Hindlimb muscle (tissue), 1 donor: ENCODE results near the gene CCDC167. TPM values are rescaled to one million over a fixed set of nuclear protein-coding genes. Genes with fewer than 3 reads are reported as not detected.
"Not testable (repeated sequence)": the region's sequence is repeated elsewhere in the genome, so short reads cannot be mapped to it uniquely, and the experiment has no call there.

Experiments
- DNase-seq: peaks from one replicate; pipeline ENCODE4 v3.0.0-alpha.2; 2013
- polyA plus RNA-seq: library from polyadenylated mRNA; unstranded; fragments of 120-200 nt; gene quantifications from one replicate; pipeline ENCODE4 v1.2.1, GENCODE V29; 2013; ENCODE audit not compliant: insufficient read length

The CCDC167 gene
- polyA plus RNA-seq, 1 donor = 19.1 TPM

DNA sequence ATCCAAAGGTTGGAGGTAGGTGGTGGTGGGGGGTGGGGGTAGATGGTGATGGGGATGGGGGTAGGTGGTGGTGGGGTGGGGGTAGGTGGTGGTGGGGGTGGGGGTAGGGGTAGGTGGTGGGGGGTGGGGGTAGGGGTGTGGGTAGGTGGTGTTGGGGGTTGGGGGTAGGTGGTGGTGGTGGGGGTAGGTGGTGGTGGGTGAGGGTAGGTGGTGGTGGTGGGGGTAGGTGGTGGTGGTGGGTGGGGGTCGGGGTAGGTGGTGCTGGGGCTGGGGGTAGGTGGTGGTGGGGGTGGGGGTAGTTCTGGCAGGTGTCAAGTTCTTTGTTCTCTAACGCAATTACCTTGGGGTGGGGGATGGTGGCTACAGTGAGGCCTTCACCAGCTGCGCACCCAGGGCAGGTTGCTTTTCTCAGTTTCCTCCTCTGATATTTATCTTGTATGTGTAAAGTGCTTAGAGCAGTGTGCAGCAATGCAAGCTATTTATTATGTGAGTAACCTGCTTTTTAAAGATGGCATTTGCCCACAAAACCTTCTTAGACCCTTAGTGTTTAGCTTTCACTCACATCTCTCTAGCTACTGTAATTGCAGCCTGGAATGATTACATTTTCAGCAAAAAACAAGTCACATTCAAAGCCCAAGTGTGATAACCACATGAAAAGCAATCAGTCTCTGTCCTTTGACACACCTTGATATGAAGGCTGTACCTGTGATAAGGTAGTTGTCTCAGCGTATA is 8.2 kb upstream of the CCDC167 start:
- DNase-seq = no peak

- DNase-seq = no peak
These were observed 7.4 kb upstream of the CCDC167 start for GRCh38 chr6:37507077-37507476.

DNA sequence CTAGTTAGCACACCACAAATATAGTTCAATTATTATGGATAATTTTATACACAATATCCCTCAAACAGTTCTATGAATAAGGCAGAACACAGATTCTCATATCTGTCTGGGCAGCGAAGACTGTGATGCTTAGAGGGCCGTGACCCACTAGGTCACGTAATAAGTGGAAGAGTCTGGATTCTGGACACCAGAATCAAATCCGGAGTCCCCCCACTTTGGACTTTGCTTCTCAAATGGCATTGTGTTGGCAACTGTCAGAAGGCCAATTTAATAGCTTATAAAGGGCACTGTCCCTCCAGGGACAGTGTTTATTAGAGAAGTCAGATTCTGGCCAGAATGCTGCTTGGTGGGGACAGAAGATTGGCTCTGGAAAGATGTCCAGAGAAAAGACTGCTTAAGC is 6.8 kb upstream of the CCDC167 start:
- no peak for DNase-seq

DNA sequence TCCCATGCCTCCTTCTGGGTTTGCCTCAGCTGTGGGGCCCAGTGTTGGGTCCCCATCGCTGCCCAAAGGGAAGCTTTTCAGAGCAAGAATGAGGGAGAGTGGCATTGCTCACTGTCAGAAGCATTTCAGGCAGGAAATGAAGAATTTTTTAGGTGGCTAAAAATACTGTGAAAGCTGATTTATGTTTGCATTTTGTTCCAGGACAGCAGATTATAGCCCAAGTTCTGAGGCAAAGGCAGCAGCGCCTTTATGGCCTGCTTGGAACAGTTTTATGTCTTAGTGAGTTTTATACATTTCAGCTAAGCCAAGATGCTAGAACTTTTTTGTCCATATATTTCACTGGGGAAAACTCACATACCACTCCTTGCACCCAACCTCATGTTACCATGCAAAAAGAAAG is 4.3 kb upstream of the CCDC167 start:
- DNase-seq = no peak

GRCh38 chr6:37503309-37503965 is 3.7 kb upstream of the CCDC167 start:
- no peak for DNase-seq

DNA sequence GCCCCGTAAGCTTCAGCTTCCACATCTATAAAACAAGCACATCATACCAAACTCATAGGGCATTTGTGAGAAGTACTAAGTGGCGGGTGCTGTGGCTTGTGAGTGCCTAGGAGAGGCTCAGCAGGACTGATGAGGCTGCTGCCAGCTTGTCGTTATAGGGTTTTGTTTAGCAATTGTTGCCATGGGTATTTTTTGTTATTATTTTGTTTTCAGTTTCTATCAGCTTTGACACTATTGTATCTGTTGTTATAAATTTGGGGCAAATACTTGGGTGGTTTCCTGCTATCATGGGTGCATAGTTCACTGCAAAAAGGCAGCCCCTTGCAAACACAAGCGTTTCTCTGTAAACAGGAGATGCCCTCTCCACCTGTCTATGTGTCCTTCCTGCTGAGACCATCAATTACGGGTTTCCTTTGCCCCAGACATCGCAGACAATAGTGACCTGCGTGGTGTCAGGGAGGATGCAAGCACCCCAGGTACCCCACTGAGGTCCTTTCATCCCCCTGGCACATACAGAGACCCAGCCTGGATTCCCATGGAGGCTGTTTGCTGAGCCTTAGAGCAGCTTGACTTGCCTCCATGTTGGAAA is 3.1 kb upstream of the CCDC167 start:
- DNase-seq = no peak

DNA sequence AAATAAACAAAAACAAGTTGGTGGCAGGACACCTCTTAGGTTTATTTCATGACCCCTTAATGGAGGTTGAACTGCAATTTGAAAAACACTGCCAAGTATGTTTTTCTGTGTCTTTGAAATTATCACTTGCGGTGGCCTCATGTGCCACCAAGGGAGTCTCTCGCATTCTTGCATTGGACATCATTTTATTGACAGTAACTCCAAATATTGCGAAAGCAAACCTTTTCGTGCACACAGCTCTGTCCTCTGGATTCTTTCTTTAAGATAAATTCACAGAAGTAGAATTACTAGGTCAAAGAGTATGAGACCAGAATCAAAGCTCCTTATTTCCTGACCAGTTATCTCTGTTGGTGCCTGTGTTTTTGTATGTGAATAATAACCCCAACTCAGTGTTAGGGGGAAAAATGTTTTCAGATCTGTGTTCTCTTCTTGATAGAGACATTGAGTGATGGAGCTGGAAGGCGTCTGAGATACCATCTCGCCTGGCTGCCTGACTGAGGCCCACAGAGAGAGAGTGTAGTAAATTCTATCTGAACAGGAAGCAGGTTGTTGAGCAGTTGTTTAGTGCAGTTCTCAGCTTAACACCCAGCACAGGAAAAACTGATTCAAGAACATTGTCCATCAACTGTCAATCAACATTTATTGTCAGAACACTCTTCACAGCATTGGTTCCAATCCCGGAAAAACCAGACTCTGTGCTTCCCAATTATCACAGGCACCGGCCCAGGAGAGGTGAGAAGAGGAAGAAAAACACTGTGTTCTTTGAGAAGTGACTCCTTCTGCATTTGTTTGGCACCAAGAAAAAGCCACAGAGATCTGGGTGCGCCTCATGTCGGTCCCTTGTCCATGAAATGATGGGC is 2.2 kb upstream of the CCDC167 start:
- DNase-seq = no peak

- not testable (repeated sequence) for DNase-seq
These were observed 1.2 kb upstream of the CCDC167 start for GRCh38 chr6:37500904-37501303.

GRCh38 chr6:37500294-37500608 is 558 bp upstream of the CCDC167 start:
- DNase-seq = no peak

GRCh38 chr6:37496951-37497885 is 2.5 kb downstream of the CCDC167 start:
- no peak for DNase-seq

DNA sequence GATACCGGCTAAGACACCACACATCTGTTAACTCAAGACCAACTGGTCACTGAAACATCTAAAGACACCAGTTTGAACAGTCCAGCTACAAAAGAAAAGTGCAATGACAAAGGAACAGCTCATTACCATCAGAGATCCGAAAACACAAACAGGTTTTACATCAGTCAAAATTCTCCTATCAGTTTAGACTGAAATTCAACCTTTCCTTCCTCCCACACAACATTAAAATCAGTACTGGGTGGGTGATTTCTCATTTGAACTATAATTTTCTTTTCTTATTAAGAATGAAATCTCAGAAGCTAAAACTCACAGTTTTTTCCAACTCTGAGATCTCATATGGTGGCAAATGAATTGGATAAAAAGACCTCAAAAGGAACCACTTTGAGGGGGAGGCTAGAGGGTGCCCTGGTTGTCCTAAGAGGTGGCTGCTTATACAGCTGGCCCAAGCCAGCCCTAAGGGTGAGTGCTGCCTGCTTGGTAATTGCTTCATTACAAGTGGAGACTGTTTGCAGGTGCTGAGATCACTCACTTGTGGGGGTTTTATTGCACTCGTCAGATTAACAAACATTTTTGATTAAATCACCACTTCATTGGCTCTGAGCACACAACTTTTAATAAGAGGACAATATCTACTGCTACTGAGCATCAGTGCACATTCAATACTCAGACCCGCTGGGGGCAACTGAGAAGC is 4.3 kb downstream of the CCDC167 start:
- no peak for DNase-seq

- DNase-seq = no peak
These were observed 6.1 kb downstream of the CCDC167 start for GRCh38 chr6:37493661-37493995.

DNA sequence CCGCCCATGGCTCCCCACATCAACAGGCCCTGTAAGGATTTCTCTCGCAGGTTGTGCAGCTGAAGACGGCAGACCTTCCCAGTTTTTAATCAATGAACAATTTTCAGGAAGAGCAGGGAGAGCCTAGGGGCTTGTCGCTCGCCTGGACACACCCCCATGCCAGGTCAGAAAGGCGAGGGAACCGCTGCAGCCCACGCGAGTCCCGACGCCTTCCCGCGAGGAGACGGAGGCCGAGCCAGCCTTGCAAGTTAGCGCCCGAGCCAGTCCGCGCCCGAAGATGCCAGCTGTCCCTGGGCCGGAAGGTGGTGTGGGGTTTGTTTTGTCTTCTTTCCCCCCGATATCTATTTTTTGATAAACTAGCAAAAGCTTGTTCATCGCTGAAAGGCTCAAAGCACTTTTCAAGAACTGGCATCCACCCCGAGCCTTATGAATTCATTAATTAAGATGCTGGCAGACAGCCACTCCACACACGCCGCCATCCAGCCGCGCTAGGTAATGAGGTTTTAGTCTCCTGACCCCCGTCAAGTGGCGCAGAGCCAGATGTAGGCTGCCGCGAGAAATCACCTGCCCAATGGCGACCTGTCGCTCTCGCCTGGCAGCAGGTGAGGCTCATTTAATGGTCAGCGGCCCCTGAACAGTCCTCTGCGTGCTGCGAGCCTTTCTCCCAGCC is 6.6 kb downstream of the CCDC167 start:
- no peak for DNase-seq

DNA sequence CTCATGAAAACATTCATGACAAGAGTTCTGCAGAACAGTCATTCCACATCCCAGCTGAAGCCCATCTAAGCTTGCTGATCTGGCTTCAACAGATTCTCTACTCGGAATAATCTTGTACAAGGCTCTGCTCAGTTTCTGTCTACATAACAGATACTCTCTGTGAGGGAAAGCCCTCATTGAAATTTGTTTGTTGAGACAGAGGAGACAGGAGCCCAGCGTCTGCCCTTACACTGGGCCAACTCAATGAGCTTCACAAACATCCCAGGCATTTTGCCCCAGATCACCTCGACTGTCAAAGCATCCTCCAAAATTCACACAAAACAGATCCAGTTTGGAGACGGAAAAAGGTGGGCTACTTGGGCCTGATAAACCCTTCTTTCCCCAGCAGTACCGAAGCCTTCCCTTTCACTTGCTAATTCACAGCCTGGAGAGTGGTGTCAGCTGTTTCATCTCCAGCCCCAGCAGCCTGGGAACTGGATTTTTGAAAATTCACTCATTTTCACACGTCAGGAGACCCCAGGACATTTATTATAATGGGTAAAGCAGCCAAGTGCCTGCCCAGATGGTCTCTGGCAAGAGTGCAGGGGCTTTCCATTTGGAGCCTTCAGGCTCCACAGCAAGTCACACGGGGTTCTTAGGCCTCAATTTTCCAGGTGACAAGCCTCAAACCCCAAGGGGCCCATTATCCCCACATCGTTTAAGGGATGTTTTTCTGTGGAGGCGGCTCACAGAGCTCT is 7.3 kb downstream of the CCDC167 start:
- DNase-seq = no peak

DNA sequence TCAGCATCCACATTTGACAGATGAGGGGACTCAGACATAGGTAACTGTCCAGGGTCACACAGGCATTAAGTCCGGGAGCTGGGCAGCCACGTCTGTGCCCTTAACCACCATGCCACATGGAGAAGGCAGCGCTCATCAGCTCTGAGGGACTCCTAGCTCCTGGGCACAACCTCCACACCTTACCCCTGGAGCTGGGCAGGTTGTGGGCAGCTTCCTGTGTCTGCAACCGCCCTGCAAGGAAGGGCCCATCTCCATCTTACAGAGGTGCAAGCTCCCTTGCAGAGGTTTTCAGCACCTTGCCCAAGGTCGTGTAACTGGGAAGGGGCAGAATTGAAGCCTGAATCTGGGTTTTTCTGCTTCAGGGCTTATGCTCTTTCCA is 7.9 kb downstream of the CCDC167 start:
- DNase-seq = no peak

DNA sequence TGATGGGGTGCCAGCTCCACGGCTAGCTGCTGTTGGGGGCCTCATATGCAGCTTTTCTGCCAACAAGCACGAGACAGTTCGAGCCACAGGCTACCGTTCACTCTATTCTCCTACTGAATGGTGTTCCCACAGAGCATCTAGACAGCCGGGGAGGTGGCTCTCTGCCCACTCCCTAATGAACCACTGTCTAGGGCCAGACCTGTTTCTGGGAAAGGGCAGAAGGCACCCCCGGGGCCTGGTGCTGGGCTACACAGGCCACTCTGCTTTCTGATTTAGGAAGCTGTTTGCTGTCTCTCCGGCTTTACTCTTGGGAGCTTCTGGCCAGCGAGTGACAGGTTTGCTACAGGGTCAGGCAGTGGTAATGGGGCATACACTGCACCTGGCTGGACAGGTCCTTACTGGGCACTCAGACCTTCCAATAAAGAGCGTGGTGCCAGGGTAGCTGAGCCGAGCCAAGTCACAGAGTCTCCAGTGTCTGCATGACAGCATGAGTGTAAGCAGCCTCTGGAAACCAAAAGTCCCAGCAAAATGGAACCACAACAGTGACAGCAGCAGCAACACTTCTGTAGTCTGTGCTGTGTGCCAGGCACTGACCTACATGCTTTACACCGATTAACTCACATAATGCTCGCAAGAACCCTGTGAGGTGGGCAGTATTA is 8.4 kb downstream of the CCDC167 start:
- DNase-seq = no peak

- no peak for DNase-seq
These were observed 9.0 kb downstream of the CCDC167 start for GRCh38 chr6:37490536-37491170.

DNA sequence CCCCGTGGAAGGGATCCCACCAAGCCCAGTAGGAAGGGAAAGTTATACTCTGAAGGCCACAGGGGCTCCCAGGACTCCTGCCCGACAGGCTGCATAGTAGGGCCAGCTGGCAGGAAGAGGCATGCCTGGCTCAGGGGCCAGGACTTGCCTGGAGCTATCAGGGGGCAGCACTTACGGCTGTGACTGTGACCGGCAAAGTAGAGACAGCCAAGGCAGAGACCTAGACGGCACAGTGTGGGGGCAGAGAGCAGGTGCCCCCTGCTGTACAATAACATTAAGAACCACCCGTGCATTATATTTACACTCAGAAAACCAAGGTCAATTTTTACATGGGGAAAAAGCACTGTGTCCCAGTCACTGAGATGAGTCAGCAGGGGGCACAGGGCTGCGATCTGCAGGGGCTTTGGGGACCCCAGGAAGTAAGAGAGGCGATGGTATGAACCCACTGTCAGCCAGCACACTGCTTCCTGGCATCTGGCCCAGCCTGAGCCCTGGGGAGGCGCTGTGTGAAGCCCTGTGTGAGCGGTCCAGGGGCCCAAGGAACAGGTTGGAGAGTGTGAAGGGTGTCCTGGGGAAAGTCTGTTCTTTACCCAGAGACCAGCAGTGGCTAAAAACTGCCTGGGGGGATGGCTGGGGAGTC is 9.9 kb downstream of the CCDC167 start:
- DNase-seq = no peak

DNA sequence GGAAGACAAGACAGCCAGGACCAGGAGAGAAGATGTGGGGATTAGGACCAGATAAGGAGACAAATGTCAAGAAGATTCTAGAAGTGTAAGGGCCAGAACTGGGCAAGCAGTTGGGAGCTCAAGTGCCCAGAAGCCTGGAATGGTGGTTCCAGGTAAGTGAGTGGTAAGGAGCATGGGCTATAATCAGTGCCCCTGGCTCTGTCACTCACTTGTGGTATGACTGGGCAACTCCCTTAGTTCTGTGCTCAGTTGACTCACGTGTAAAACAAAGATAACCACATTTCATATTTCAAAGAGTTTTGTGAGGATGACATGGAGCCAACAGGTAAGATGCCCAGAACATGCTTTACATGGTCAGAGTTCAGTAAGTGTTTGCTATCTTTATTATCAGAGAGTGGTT is 11.2 kb downstream of the CCDC167 start:
- DNase-seq = no peak
